Testis (tissue), 3 donors: ENCODE measurements around the gene DUSP7. TPM values are rescaled to one million over a fixed set of nuclear protein-coding genes. Genes with fewer than 3 reads are reported as not detected.

Source experiments
- DNase-seq: peaks from one replicate; pipeline ENCODE4 v3.0.0-alpha.2; 2019
- H3K27ac ChIP-seq, 2 donors: fragments of 200-600 bp; sonication (generic); one replicate each; pipeline ENCODE4 v1.5.1; 2019
- H3K27me3 ChIP-seq: fragments of 200-600 bp; sonication (generic); one replicate; pipeline ENCODE4 v1.5.1; 2019
- H3K36me3 ChIP-seq: fragments of 200-600 bp; sonication (generic); one replicate; pipeline ENCODE4 v1.5.1; 2017; ENCODE audit warnings: low read depth; ENCODE audit errors: missing control alignments
- H3K4me1 ChIP-seq: fragments of 200-600 bp; sonication (generic); one replicate; pipeline ENCODE4 v1.5.1; 2019
- H3K4me3 ChIP-seq, 2 donors: fragments of 200-600 bp; sonication (generic); one replicate each; pipeline ENCODE4 v1.5.1; 2017 to 2019
- H3K9me3 ChIP-seq: fragments of 200-600 bp; sonication (generic); one replicate; pipeline ENCODE4 v1.5.1; 2017
- CTCF ChIP-seq, 3 experiments: fragments of 450-650 bp in 2 of 3; fragments of 200-600 bp in 1 of 3; sonication (generic) in 1 of 3; IDR thresholded peaks; one replicate each; pipeline ENCODE4 v1.5.1; 2016 to 2019; ENCODE audit warnings: antibody characterized with exemption in 3 of 3, mild to moderate bottlenecking in 2 of 3, moderate library complexity in 1 of 3
- POLR2A ChIP-seq: fragments of 450-650 bp; IDR thresholded peaks from one replicate; pipeline ENCODE4 v1.6.1; 2017; ENCODE audit warnings: antibody characterized with exemption, mild to moderate bottlenecking, moderate library complexity
- WGBS, 2 donors: methylation state at CpG; one replicate each; pipeline ENCODE4 v1.1.5; 2018; 5-methylcytosine and 5-hydroxymethylcytosine counted together
- intact Hi-C: fragments of 100-400 bp; cut with DNase I; formaldehyde crosslinking; loops from one replicate; pipeline ENCODE4 v1.15.1; 2023; ENCODE audit warnings: low total_unique reads
- polyA plus RNA-seq: library from polyadenylated mRNA; stranded (reverse); fragments of 350-450 nt; fragmentation: Illumina TruSeq; extraction: RNeasy Lipid Tissue Mini Kit (QIAGEN cat#74804); gene quantifications from one replicate; pipeline ENCODE4 v1.2.3, GENCODE V29; 2014; ENCODE audit warnings: low read depth, low replicate concordance; ENCODE audit not compliant: insufficient read depth
- total RNA-seq, 2 donors: library from RNA; depleted of rRNA; stranded (reverse); fragments of >200 nt; gene quantifications; one replicate each; pipeline ENCODE4 v1.2.3, GENCODE V29; 2016

DUSP7 gene
- total and polyA plus RNA-seq, 3 donors from 2014 or later = 25.1 to 48.8 (median 40.6) TPM

GRCh38 chr3:52010431-52010830 is 45.9 kb downstream of the DUSP7 start:
- intact Hi-C loops = no loop called here
- no peak for TF ChIP-seq POLR2A
- no peak for TF ChIP-seq CTCF (IDR thresholded peaks at IDR 0.05)

GRCh38 chr3:52007291-52007690 is 49.1 kb downstream of the DUSP7 start:
- DNase-seq = no peak
- H3K4me1 ChIP-seq = peaks cover 39% of the 10 kb centered on the region
- 55 to 63% methylated on average over 4 of the region's 4 CpGs for WGBS, 2 donors
- H3K27me3 ChIP-seq = no peaks in the 10 kb centered on the region
- TF ChIP-seq POLR2A (no peak), CTCF (IDR thresholded peaks at IDR 0.05) (no peak)
- H3K36me3 ChIP-seq = no peaks in the 10 kb centered on the region
- H3K27ac ChIP-seq = no peak overlapping the region
- intact Hi-C loops = loop anchor here (10.0 kb wide), 1 partner anchor 48 kb away; the partner anchor contains the start of gene DUSP7
- no peak overlapping the region for H3K4me3 ChIP-seq
- H3K9me3 ChIP-seq = no peaks in the 10 kb centered on the region

More at GRCh38 chr3:52010431-52010830, 45.9 kb downstream of the DUSP7 start:
- no peak for DNase-seq
- no peaks in the 10 kb centered on the region for H3K27me3 ChIP-seq
- H3K4me3 ChIP-seq = no peak overlapping the region
- no peaks in the 10 kb centered on the region for H3K36me3 ChIP-seq
- H3K9me3 ChIP-seq = no peaks in the 10 kb centered on the region
- H3K4me1 ChIP-seq = peaks cover 25% of the 10 kb centered on the region
- no peak overlapping the region for H3K27ac ChIP-seq

- no peak overlapping the region for H3K27ac ChIP-seq
- peaks cover 39% of the 10 kb centered on the region for H3K4me1 ChIP-seq
- WGBS, 2 donors = 55 to 72% methylated on average over 5 to 6 of the region's 6 CpGs
- H3K9me3 ChIP-seq = no peaks in the 10 kb centered on the region
- TF ChIP-seq CTCF (IDR thresholded peaks at IDR 0.05) (no peak), POLR2A (no peak)
- intact Hi-C loops = loop anchor here (10.0 kb wide), 1 partner anchor 48 kb away; the partner anchor contains the start of gene DUSP7
- H3K27me3 ChIP-seq = no peaks in the 10 kb centered on the region
- H3K36me3 ChIP-seq = no peaks in the 10 kb centered on the region
- H3K4me3 ChIP-seq = no peak overlapping the region
- no peak for DNase-seq
Measured at GRCh38 chr3:52006820-52007133, 49.6 kb downstream of the DUSP7 start.

- Histone ChIP-seq H3K27ac (no peak overlapping the region), H3K27me3 (no peaks in the 10 kb centered on the region), H3K36me3 (no peaks in the 10 kb centered on the region), H3K9me3 (no peaks in the 10 kb centered on the region), H3K4me3 (no peak overlapping the region), H3K4me1 (peaks cover 39% of the 10 kb centered on the region)
- WGBS, 2 donors = 48 to 66% methylated on average over 4 to 7 of the region's 8 CpGs
- peak; percentile 53 for DNase-seq
- intact Hi-C loops = loop anchor here (10.0 kb wide), 1 partner anchor 49 kb away; the partner anchor contains the start of gene DUSP7
- TF ChIP-seq CTCF (IDR thresholded peaks at IDR 0.05) = no peak
- TF ChIP-seq POLR2A = no peak
Measured at GRCh38 chr3:52006017-52006819, 50.2 kb downstream of the DUSP7 start.

- intact Hi-C loops = loop anchor here (10.0 kb wide), 1 partner anchor 49 kb away; the partner anchor contains the start of gene DUSP7
- peak in 1 of 3 experiments; percentile 6 for TF ChIP-seq CTCF (IDR thresholded peaks at IDR 0.05)
- TF ChIP-seq POLR2A = no peak
- no peak overlapping the region for H3K4me3 ChIP-seq
Measured at GRCh38 chr3:52005571-52005986, 50.8 kb downstream of the DUSP7 start.

More at GRCh38 chr3:52005571-52005986, 50.8 kb downstream of the DUSP7 start:
- no peaks in the 10 kb centered on the region for H3K9me3 ChIP-seq
- H3K27me3 ChIP-seq = no peaks in the 10 kb centered on the region
- H3K36me3 ChIP-seq = no peaks in the 10 kb centered on the region
- 6 to 23% methylated on average over 8 to 15 of the region's 15 CpGs for WGBS, 2 donors
- DNase-seq = peak; percentile 90
- H3K27ac ChIP-seq = peak overlapping the region; percentile 10 to 24
- H3K4me1 ChIP-seq = peaks cover 39% of the 10 kb centered on the region
